Mesenchymal stem cell (in vitro differentiated cells and primary cell): ENCODE results near the gene SNTN.

ENCODE experiments used
- DNase-seq: peaks from one replicate; pipeline ENCODE4 v3.0.0-alpha.2; 2013
- H2AFZ ChIP-seq: one replicate; pipeline ENCODE4 v1.6.1; 2013; ENCODE audit warnings: low read depth, mild to moderate bottlenecking, control low read depth, inconsistent platforms, low read length, moderate library complexity
- H2AK5ac ChIP-seq: 2 replicates; pipeline ENCODE4 v1.6.1; 2013; ENCODE audit warnings: low read length, moderate library complexity, mild to moderate bottlenecking, inconsistent platforms; ENCODE audit not compliant: severe bottlenecking
- H2BK120ac ChIP-seq: one replicate; pipeline ENCODE4 v1.6.1; 2013; ENCODE audit warnings: low read depth, mild to moderate bottlenecking, inconsistent platforms, low read length, moderate library complexity
- H2BK12ac ChIP-seq, 2 experiments: one replicate each; pipeline ENCODE4 v1.6.1; 2013; ENCODE audit warnings: inconsistent platforms in 2 of 2, low read length in 2 of 2, mild to moderate bottlenecking in 2 of 2, moderate library complexity in 2 of 2, control low read depth in 1 of 2
- H2BK15ac ChIP-seq: one replicate; pipeline ENCODE4 v1.6.1; 2013; ENCODE audit warnings: mild to moderate bottlenecking, low read depth, inconsistent platforms; ENCODE audit not compliant: poor library complexity, severe bottlenecking
- H2BK5ac ChIP-seq: 2 replicates; pipeline ENCODE4 v1.6.1; 2013; ENCODE audit warnings: low read depth, mild to moderate bottlenecking, low read length, control low read depth, inconsistent platforms; ENCODE audit not compliant: poor library complexity, severe bottlenecking
- H3K14ac ChIP-seq, 2 experiments: one replicate each; pipeline ENCODE4 v1.6.1; 2013; ENCODE audit warnings: inconsistent platforms in 2 of 2, low read length in 2 of 2, control low read depth in 1 of 2, mild to moderate bottlenecking in 1 of 2, moderate library complexity in 1 of 2
- H3K18ac ChIP-seq, 2 experiments: one replicate each; pipeline ENCODE4 v1.6.1; 2013; ENCODE audit warnings: inconsistent platforms in 2 of 2, low read length in 2 of 2, control low read depth in 1 of 2, low read depth in 1 of 2, mild to moderate bottlenecking in 1 of 2
- H3K23ac ChIP-seq, 2 experiments: one replicate each; pipeline ENCODE4 v1.6.1; 2013; ENCODE audit warnings: inconsistent platforms in 2 of 2, low read length in 2 of 2, mild to moderate bottlenecking in 2 of 2, moderate library complexity in 2 of 2, control low read depth in 1 of 2
- H3K27ac ChIP-seq: 2 replicates; pipeline ENCODE4 v1.5.1; 2013; ENCODE audit warnings: mild to moderate bottlenecking, moderate library complexity, low read length, control low read depth, inconsistent platforms; ENCODE audit not compliant: poor library complexity, severe bottlenecking
- H3K27me3 ChIP-seq, 2 experiments: 2 replicates each; pipeline versions ENCODE4 v1.6.1 to v1.7.0; 2013; ENCODE audit warnings: low read length in 2 of 2, mild to moderate bottlenecking in 2 of 2, moderate library complexity in 2 of 2, control low read depth in 1 of 2, inconsistent platforms in 1 of 2; ENCODE audit not compliant: control insufficient read depth in 1 of 2, insufficient read depth in 1 of 2
- H3K36me3 ChIP-seq, 2 experiments: 2 replicates each; pipeline versions ENCODE4 v1.6.1 to v1.7.0; 2013; ENCODE audit warnings: low read length in 2 of 2, control low read depth in 1 of 2, inconsistent platforms in 1 of 2, low read depth in 1 of 2, mild to moderate bottlenecking in 1 of 2; ENCODE audit not compliant: insufficient read depth in 2 of 2, control insufficient read depth in 1 of 2
- H3K4ac ChIP-seq, 2 experiments: one replicate each; pipeline ENCODE4 v1.6.1; 2013; ENCODE audit warnings: inconsistent platforms in 2 of 2, low read length in 2 of 2, mild to moderate bottlenecking in 2 of 2, moderate library complexity in 2 of 2, control low read depth in 1 of 2, low read depth in 1 of 2
- H3K4me1 ChIP-seq: 2 replicates; pipeline ENCODE4 v1.6.1; 2013; ENCODE audit warnings: low read depth, low read length, control low read depth; ENCODE audit not compliant: control insufficient read depth, insufficient read depth
- H3K4me2 ChIP-seq: 2 replicates; pipeline ENCODE4 v1.6.1; 2013; ENCODE audit warnings: low read length, mild to moderate bottlenecking, inconsistent platforms; ENCODE audit not compliant: poor library complexity, severe bottlenecking
- H3K4me3 ChIP-seq, 2 experiments: 2 replicates each; pipeline versions ENCODE4 v1.5.1 to v1.7.0; 2013; ENCODE audit warnings: low read length in 2 of 2, mild to moderate bottlenecking in 2 of 2, control low read depth in 1 of 2, low read depth in 1 of 2; ENCODE audit not compliant: insufficient read depth in 1 of 2
- H3K79me1 ChIP-seq: replicated peaks from 2 replicates; pipeline ENCODE4 v1.6.1; 2013; ENCODE audit warnings: mild to moderate bottlenecking, control low read depth, low read length, inconsistent platforms; ENCODE audit not compliant: poor library complexity, severe bottlenecking
- H3K9ac ChIP-seq: 2 replicates; pipeline ENCODE4 v1.7.0; 2013; ENCODE audit warnings: mild to moderate bottlenecking, low read length, moderate library complexity
- H3K9me3 ChIP-seq: 2 replicates; pipeline ENCODE4 v1.7.0; 2013; ENCODE audit warnings: mild to moderate bottlenecking, low read length; ENCODE audit not compliant: control insufficient read depth
- H4K8ac ChIP-seq: one replicate; pipeline ENCODE4 v1.6.1; 2013; ENCODE audit warnings: inconsistent platforms, mild to moderate bottlenecking, low read length, moderate library complexity
- H4K91ac ChIP-seq: one replicate; pipeline ENCODE4 v1.6.1; 2013; ENCODE audit warnings: mild to moderate bottlenecking, low read length, inconsistent platforms
- WGBS: methylation state at CpG from one replicate; pipeline ENCODE4 v1.1.7; 2013; ENCODE audit warnings: mixed read lengths; 5-methylcytosine and 5-hydroxymethylcytosine counted together

SNTN gene

GRCh38 chr3:63611382-63611781, 41.1 kb upstream of the SNTN start:
- no peak overlapping the region for H3K4me2 ChIP-seq
- no peak overlapping the region for H3K4ac ChIP-seq
- no peak overlapping the region for H3K27ac ChIP-seq
- no peak for DNase-seq
- no peaks in the 10 kb centered on the region for H3K4me1 ChIP-seq
- no peak overlapping the region for H3K9ac ChIP-seq
- no peak overlapping the region for H2BK12ac ChIP-seq
- no peak overlapping the region for H3K14ac ChIP-seq
- H3K4me3 ChIP-seq = no peak overlapping the region
- no peak overlapping the region for H2AK5ac ChIP-seq
- 100% methylated on average over 1 of the region's 1 CpG for whole genome bisulfite sequencing
- H4K8ac ChIP-seq = no peak overlapping the region
- H2BK15ac ChIP-seq = no peak overlapping the region
- no peak overlapping the region for H2BK120ac ChIP-seq
- no peak overlapping the region for H2BK5ac ChIP-seq
- no peaks in the 10 kb centered on the region for H3K36me3 ChIP-seq
- no peaks in the 10 kb centered on the region for H3K27me3 ChIP-seq
- no peaks in the 10 kb centered on the region for H3K79me1 ChIP-seq
- no peak overlapping the region for H3K18ac ChIP-seq
- no peak overlapping the region for H3K23ac ChIP-seq
- no peak overlapping the region for H4K91ac ChIP-seq
- H3K9me3 ChIP-seq = no peaks in the 10 kb centered on the region
- H2AFZ ChIP-seq = no peak overlapping the region

DNA sequence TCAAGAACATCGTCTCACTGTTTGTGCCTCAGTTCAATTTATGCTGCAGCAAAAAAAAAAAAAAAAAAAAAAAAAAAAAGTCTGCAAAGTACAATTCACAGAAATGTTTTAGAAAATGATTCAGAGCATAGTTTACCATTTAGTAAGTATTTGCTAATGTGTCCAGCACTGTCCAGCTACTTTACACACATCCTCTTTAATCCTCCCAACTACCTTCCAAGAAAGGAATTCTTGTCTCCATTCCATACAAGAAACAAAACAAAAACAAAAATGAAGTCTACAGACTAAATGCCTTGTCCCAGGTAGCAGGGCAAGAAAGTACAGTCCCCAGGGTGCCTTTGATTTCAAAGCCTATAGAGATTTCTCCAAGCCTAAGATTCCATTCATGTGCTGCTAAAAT, 38.9 kb upstream of the SNTN start:
- Histone ChIP-seq H3K27me3 (no peaks in the 10 kb centered on the region), H3K27ac (no peak overlapping the region), H2BK5ac (no peak overlapping the region), H3K4me3 (no peak overlapping the region), H3K18ac (no peak overlapping the region), H3K23ac (no peak overlapping the region), H2BK120ac (no peak overlapping the region), H3K4me2 (no peak overlapping the region), H2AK5ac (no peak overlapping the region), H2AFZ (no peak overlapping the region), H3K9ac (no peak overlapping the region), H3K14ac (no peak overlapping the region), H3K4me1 (no peaks in the 10 kb centered on the region), H4K8ac (no peak overlapping the region), H3K9me3 (no peaks in the 10 kb centered on the region), H4K91ac (no peak overlapping the region), H3K36me3 (no peaks in the 10 kb centered on the region), H2BK15ac (no peak overlapping the region), H3K4ac (no peak overlapping the region), H2BK12ac (no peak overlapping the region), H3K79me1 (no peaks in the 10 kb centered on the region)
- no peak for DNase-seq
- WGBS = no CpG with 5 or more reads among the region's 1 CpG

DNA sequence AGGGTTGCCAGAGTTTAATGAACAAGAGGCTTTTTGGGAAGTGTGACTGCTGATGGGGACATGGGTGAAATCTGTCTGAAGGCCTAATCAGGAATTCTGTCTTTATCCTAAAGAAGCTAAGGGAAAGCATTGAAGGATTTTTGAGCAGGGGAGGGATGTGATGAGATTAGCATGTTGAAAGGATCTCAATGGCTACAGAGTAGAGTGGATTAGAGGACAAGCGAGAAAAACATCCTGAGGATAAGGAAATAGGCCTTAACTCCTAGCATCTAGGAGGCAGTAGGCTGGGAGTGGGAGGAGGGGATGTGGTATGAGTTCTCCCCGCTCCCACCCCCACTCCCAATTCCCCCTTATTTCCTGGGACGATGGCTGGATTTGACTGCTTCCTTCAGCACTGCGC, 35.1 kb upstream of the SNTN start:
- no peaks in the 10 kb centered on the region for H3K79me1 ChIP-seq
- H2BK5ac ChIP-seq = no peak overlapping the region
- no peaks in the 10 kb centered on the region for H3K9me3 ChIP-seq
- no peak overlapping the region for H3K9ac ChIP-seq
- no peaks in the 10 kb centered on the region for H3K4me1 ChIP-seq
- 53% methylated on average over 4 of the region's 4 CpGs for WGBS
- no peak overlapping the region for H2BK15ac ChIP-seq
- H4K91ac ChIP-seq = no peak overlapping the region
- H3K23ac ChIP-seq = no peak overlapping the region
- no peak overlapping the region for H3K27ac ChIP-seq
- no peak overlapping the region for H3K18ac ChIP-seq
- H3K14ac ChIP-seq = no peak overlapping the region
- no peak overlapping the region for H2BK12ac ChIP-seq
- H2AK5ac ChIP-seq = no peak overlapping the region
- no peak overlapping the region for H3K4me3 ChIP-seq
- no peak for DNase-seq
- H2BK120ac ChIP-seq = no peak overlapping the region
- no peak overlapping the region for H4K8ac ChIP-seq
- H3K4me2 ChIP-seq = no peak overlapping the region
- H3K4ac ChIP-seq = no peak overlapping the region
- no peak overlapping the region for H2AFZ ChIP-seq
- no peaks in the 10 kb centered on the region for H3K27me3 ChIP-seq
- H3K36me3 ChIP-seq = no peaks in the 10 kb centered on the region

GRCh38 chr3:63624941-63625560, 27.4 kb upstream of the SNTN start:
- Histone ChIP-seq H3K9me3 (no peaks in the 10 kb centered on the region), H3K4me3 (peak overlapping the region in 1 of 2 experiments; percentile 15), H3K23ac (no peak overlapping the region), H3K4ac (no peak overlapping the region), H2AK5ac (no peak overlapping the region), H3K14ac (no peak overlapping the region), H3K9ac (peak overlapping the region; percentile 39), H4K91ac (no peak overlapping the region), H3K27ac (no peak overlapping the region), H3K27me3 (no peaks in the 10 kb centered on the region), H4K8ac (no peak overlapping the region), H3K4me1 (no peaks in the 10 kb centered on the region), H2AFZ (no peak overlapping the region), H3K36me3 (no peaks in the 10 kb centered on the region), H3K79me1 (no peaks in the 10 kb centered on the region), H3K18ac (no peak overlapping the region), H2BK5ac (no peak overlapping the region), H2BK12ac (no peak overlapping the region), H2BK120ac (no peak overlapping the region), H2BK15ac (no peak overlapping the region), H3K4me2 (no peak overlapping the region)
- WGBS = 63% methylated on average over 5 of the region's 8 CpGs
- DNase-seq = no peak
